NCI-H2081 (cell line): ENCODE results near the gene AQP5.

Source experiments
- DNase-seq, 2 experiments: peaks; one replicate each; lab custom pipeline; 2025; lab: John Stamatoyannopoulos, UW

The AQP5 gene

DNA sequence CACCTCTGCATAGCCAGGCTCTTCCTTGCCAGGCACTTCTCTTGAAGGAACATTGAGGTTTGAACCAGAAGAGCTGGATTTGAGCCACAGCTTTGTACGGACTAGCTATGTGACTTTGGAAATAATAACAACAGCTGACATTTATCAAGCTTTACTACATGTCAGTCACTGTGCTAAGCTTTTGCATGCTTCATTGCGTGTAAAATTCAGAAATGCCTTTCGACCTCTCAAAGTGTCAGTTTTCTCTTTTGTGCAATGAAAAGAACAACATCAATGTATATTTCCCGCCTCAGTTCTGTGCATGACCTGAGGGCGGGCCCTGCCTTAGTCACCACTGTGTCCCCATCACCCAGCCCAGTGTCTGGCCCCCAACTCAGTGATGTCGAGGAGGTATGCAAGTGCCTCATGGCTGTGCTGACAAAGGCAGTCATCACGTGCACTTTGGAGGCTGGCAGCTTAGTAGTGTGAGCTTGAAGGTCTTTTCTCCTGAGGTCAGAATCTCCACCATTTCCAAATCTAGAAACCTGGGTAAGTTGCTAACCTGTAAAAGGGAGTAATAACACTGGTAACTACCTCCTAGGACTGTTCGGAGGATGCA is 29.0 kb upstream of the AQP5 start:
- DNase-seq: no peak

DNA sequence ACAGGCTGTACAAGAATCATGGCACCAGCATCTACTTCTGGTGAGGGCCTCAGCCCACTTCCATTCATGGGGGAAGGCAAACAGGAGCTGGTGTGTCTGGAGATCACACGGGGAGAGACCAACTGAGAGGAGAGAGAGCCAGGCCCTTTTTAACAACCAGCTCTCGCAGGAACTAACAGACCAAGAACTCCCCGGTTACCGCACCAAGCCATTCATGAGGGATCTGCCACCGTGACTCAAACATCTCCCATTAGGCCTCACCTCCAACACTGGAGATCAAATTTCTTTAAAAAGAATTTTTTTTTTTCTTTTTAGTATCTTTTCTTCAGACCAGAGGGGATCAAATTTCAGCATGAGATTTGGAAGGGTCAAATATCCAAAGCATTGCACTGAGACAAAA is 27.9 kb upstream of the AQP5 start:
- DNase-seq: no peak

DNA sequence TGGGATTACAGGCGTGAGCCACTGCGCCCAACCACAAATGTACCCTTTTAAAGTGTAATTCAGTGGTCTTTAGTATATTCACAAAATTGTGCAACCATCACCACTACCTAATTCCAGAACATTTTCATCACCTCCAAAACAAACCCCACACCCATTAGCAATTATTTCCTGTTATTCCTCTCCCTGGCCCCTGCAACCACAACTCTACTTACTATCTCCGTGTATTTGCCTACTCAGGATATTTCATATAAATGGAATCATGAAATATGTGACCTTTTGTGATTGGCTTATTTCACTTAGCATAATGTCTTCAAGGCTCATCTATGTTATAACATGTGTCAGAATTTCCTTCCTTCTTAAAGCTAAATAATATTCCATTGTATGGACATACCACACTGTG is 27.2 kb upstream of the AQP5 start:
- DNase-seq: no peak

DNA sequence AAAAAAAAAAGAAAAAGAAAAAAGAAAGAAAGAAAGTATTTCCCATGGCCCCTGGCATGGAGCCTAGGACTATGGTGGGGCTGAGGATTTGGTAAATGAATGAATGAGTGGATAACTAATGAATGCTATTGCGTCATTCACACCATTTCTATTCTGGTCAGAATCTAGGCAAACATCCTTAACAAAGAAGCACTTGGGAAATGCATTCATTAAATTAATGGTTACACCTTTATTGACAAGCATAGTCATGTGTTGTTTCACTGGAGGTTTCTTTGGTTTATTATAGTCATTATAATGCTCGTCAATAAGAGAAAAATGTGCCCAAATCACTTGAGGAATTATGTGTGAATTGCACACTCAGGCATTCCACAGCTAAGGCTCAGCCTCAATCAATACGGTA is 24.7 kb upstream of the AQP5 start:
- no peak for DNase-seq

DNA sequence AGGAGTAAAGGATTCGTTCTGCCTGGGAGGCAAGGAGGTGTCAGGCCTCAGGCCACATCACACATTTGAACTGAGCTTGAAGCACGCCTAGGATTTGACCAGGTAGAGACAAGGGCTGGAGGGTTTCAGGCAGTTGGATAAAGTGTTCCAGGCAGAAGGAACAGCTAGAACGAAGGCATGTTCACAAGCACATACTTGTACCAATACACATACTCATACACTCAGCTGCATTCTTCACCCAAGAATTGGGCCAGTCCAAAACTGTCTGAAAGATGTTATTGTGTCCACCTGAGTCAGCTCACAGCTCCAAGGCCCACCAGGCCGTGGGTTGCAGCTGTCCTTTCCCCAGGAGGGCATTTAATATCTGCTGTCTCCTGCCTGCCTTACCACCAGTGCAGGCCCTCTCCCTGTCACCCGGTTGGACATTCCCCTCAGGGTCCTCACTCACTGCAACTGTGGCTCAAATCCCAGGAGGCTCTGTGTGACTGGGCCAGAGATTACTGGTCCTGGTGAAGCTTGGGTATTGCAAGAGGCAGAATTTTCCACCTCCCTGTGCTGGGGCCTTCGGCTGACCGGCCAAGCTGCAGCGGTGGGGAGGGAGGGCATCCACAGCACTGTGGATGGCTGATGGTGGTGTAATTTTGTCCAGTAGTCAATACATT is 23.9 kb upstream of the AQP5 start:
- no peak for DNase-seq

DNA sequence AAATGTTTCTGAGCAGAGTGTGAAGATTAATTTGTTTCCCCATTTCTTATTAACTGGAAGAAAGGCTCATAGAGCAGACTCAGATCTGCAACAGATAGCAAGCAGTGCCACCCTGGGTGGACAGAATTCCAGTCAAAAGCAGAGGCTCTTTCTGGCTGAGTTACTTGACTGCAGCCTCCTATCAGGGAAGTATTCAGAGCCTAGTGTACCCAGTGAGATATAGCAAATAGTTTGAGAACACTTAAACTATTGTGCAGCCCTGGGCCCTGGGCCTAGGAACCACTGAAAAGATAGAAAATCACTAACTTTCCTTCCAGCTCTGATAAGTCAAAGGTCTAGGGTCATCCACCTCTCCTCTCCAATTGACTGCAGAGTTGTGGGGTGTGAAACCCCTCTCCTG is 22.4 kb upstream of the AQP5 start:
- no peak for DNase-seq

DNA sequence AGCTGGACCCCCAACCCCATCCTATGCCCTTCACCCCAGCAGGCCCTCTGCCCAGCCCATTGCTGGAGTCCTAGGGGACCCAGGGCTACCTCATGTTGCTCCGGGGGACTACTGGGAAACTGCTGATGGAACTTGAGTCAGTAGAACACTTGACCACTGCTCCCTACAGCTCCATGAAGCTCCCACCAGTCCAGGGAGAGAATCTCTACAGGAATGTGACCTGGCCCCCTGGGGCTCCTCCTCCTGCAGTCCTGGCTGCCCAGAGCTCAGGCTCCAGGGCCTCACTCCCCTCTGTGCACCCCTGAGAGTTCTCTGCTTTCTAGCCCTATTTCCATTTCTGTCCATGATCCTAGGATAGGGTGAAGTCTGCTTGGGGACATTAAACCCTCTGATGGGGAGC is 22.0 kb upstream of the AQP5 start:
- DNase-seq: no peak

DNA sequence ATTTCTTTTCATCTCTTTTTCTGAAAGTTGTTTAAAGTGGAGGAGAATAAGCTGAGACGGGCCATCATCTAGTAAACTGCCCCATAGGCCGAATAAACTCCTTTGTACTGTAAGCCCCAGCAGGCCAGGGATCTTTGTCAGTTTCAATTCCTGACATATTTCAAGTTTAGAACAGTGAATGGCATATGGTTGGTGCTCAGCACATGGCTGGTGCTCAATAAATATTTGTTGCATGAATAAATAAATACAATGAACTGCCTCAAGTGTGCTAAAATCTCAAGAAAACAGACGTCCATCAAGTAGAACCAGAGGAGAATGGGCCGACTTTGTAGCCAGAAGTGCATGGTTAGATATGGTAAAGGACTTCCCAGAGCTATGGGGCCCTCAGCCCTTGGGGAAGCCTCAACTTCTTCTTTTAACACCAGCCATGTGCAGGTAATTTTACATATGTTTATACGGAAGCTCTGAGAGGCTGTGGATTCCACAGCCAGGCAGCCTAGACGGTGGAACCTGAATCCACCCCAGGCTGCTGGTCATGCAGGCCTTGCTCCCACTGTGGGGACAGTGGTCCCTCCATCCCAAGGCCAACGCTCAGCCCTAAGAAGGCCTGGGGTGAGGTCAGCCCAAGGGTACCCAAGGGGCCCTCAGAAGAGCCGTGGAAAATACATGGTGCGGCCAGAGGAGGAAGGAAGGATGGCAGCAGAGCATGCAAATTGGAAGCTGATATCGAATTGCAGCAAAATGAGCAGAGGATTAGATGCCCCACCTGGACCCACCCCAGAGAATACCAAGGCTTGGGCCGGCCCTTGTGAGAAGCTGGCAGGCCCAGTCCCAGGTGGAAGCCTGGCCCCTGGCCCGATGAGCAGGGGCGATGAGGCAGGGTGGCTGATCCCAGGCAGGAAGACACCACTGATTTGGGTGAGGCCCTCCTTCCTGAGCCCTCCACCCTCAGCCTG is 19.8 kb upstream of the AQP5 start:
- no peak for DNase-seq

DNA sequence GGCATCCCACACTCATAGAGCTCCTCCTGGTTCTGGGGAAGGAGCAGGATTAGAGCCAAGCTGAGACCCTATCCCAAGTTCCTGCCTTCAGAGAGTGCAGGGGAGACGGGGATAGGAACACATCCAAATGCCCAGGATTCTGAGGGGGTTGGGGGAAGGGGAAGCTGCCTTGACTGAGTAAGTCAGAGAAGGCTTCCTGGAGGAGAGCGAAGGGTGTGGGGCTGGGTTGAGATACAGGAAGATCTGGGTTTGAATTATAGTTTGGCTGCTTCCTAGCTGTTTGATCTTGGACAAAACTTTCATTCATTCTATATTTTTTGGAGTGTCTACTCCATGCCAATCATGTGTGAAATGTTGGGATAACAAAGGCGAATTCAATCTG is 19.2 kb upstream of the AQP5 start:
- DNase-seq: no peak

DNA sequence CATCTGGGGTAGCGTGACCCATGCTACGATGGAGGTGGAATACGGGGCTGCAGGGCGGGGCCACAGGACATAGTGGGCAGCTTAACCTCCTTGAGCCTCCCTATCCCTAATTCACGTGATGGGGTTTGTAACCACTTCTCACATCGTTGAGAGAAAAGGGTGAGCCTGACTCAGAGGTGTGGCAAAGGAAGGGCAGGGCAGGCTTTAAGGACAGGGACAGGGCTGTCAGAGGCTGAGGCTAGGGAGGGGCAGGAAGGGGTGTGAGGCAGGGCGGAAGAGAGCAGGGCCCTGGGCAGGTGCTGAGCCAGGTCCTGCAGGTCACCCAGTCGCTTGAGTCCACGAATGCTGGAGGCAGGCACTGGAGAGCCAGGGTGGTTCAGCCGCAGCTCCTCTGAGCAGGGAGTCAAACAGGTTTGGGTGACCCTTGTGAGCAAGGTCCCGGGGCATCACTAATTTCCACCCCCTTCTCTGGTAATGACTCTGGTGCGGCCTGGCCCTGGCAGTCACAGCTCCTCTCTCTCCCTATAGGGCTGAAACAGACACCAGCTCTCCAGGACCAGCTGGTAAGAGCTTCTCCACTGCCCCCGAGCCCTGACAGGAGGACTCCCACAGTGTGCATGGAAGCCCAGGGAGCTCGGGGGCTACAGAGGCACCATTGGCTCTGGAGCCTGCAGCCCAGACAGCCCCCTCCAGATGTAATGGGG is 18.6 kb upstream of the AQP5 start:
- no peak for DNase-seq

DNA sequence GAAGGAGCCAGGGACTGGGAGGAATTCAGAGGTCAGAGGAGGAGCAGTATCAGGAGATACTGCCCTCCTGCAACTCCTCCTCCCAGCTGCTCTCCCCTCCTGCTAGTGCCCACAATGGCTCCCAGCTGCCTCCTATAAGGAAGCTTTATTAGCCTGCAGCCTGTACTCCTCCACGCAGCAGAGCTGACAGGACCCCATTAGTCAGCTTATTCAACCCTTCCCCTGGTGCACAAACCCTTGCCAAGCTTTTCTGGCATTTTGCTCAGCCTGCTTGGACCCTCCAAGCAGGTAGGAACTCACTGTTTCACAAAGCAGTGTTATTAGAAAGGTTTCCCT is 18.1 kb upstream of the AQP5 start:
- no peak for DNase-seq

DNA sequence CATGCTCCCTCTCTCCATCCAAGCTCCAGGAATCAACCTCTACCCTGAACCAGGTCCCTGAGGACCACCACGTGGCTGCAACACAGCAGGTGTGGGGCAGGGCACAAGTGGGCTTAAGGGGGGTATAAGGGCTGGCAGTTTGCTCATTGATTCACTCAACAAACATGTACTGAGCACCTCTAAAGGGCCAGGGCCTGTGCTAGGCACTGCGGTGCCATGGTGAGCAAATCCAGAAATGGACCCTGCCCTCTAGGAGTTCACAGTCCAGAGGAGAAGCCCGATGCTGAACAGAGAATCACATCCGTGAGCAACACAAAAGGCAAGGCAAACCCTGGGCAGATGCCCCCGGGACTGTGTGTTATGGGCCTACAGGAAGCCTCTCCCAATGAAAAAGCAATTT is 17.6 kb upstream of the AQP5 start:
- no peak for DNase-seq

DNA sequence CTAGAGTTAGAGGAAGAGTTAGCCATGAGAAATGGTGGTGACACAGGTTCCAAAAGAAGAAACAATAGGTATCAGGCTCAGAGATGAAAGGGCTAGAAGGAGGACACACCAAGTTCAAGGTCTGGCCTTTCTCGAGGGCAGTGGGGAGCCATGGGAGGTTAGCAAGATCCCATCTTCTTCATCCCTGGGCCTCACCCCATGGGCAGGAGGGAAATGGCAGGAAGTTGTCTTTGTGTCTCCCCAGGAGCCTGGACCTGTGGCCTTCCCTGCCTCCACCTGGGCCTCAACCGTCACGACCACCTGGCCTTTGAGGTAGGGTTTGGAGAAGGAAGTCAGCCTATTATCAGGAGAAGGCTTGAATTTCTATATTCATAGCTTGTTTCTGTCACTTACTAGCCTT is 17.0 kb upstream of the AQP5 start:
- no peak for DNase-seq

DNA sequence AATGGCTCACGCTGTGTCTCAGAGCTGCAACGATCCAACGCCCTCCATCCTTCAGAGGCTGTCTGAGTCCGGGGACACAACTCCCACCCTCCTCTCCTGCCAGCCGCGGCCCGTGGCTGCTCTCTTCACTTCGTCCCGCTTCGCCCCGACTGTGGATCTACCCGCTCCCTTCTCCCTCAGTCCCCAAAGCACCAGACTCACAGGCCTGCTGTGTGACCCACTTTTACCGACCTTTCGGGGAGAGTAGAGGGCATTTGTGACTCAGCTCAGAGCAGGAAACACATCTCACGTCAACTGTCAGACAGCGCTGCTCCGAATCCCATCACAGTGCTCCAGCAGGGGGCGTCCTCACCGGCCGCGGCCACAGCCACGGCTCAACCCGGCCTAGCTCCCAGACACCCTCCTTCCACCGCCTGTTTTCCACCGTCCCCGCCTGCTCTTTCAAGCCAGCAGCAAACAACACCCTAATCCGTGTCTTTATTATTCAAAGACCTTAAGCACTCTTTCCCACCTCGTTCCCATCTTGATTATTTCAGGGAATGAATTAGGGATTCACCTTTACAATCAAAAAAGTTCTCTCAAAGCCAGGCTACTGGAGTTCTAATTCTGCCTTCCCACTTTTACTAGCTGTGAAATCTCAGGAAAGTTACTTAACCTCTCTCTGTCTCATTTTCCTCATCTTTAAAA is 16.1 kb upstream of the AQP5 start:
- DNase-seq: no peak

DNA sequence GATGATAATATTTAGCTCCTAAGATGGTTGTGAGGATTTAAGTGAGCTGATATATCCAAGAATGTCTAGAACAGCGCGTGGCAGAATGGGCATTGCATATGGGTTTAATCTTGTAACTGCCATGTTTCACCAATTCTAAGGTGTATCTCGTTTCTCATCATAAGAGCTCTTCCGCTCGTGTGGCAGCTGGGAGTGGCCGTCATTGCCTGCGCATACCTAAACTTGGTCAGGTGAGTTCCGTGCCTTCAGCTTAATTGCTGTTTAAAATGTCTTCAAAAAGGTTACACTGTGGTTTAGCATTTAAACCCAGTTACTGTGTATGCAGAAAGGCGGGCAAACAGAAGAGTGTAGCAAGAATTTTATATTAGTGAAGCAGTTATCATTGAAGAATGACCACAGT is 15.6 kb upstream of the AQP5 start:
- no peak for DNase-seq

DNA sequence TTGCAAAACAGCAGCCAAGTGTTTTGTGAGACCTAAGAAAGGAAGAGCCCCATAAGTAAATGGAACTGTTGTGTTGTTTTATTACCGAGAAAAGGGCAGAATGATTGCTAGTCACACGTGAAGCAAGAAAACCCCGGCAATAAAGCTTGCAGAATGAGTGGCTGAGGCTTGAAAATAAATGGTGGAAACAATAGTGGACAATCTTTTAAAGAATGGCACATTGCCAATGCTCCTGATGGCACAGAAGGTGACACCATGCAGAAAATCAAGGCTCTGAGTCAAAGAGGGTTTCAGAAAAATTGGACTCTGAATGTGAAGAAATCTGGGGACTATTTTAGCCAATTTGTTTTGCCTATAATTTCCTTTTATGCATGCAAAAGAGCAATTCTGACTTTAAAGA is 15.2 kb upstream of the AQP5 start:
- peak in 1 of 2 experiments; percentile 13 for DNase-seq

DNA sequence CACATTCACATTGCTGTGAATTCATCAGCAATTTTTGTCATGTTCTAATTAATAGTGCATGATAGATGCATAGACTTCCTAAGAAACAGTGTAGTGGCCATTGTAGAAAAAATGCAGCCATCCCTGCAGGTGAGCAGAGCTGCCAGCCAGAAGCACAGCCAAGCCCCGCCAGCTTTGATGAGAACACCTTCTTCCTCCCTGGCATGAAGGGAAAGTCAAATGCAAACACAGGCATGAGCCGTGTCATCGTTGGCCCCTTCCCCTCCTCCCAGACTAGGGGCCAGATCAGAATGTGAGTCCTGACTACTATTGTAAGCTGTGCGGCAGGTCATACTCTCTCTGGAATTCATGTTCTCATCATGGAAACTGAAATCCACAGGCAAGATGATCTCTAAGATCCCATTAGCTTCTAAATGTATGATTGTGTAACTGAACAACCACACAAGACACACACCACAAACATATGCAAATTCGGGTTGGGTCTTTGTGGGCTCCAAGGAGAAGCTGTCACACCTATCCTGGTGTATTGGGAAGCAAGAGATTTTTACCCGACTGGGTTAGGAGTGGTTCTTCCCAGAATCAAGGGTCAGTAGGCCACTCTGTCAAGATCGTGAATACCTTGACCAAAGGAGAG is 14.0 kb upstream of the AQP5 start:
- no peak for DNase-seq

DNA sequence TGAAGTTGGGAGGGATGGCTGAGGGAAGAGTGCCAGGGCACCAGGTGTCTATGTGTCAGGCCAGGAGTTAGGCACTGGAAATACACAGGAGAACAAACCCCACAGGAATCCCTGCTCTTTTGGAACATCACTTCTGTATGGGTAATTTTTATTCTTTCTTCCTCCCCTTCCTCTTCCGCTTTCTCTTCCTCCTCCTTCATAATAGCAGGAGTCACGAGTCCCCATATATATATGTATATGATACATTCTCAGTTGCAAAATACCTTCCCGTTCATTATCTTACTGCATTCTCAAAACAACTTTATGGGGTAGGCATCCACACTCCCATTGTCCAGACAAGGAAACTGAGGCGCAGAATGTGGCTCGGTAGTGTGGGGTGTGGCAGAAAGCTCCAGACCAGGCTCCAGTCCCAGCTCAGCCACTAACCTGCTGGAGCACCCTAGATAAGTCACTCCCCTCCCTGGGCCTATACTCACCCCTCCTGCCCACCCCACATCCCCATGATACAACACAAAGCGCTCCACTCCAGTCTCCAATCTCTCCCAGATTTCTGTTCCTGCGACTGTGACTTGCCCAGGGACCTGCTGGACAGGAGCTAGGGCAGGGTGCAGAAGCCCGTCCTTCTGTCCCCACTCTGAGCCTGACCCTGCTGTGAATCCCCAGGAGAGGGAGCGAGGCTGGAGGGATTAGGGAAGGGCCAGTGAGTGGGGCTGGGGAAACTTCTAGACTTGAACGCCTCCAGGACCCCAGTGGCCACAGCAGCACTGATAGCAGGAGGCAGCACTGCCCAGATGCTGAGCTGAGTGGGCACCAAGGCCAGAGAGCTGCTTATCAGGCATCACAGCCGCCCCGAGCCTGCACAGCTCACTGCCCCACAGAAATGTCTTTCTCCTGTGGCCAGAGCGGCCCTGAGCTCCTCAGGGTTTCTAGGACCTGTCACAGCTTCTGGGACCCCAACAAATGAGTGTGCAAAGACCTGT is 12.5 kb upstream of the AQP5 start:
- DNase-seq: no peak

DNA sequence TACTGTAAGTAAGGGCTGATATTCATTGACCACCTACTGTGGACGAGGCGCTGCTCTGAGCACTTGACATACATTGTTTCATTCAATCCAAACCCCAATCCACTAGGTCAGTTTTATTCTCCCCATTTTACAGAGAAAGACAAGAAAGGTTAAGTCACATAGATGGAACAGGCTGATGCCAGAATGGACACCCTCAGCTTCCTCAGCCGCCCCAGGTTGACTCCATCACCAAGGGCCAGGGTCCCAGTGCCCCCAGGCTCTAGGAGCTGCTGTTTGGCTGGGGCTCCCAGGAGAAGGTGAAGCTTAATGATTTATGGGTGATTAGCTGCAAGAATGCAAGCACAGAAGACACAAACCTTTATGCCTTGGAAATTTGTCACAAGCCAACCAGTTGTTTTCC is 11.8 kb upstream of the AQP5 start:
- DNase-seq: no peak
